DMS79 treated with DMSO at 0.1 percent for 48 hours (cell line): ENCODE data around the gene PTGFR.

ENCODE experiments used
- DNase-seq: peaks from one replicate; lab custom pipeline; 2025; lab: John Stamatoyannopoulos, UW

PTGFR gene

DNA sequence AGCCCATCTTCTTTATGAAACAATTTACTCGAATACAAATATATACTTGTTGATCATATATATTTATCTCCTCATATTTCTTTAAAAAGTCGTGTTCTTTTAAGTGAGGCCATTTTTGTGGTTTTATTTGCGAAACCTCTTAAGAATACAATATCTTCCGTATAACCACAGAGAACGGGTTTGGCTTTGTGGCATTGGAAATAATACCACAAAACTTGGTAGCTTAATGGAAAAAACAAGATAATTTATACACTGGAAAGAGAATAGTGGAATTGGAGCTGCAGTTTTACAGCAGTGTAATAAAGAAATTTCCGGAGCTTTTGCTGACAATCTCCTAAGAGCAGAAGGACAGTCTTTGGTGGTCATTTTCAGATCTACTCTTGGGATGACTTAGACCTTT is 29.4 kb downstream of the PTGFR start:
- no peak for DNase-seq

DNA sequence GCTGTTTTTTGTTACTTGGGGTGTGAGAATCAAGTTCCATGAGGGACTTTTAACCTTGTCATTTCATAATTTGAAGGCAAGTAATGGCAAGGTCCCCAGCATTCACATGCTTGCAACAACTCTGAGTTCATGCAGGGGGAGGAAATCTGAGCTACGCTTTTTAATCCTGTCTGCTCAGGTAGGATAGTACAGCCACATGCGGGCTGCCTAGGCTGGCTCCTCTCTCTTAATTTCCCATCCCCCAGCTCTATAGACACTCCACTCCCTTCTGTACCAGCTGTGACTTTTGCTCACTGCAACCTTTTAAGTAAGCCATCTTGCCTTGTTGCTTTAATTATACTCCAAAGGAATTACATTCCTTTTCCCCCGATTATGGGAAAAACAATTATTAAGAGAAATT is 30.1 kb downstream of the PTGFR start:
- no peak for DNase-seq

DNA sequence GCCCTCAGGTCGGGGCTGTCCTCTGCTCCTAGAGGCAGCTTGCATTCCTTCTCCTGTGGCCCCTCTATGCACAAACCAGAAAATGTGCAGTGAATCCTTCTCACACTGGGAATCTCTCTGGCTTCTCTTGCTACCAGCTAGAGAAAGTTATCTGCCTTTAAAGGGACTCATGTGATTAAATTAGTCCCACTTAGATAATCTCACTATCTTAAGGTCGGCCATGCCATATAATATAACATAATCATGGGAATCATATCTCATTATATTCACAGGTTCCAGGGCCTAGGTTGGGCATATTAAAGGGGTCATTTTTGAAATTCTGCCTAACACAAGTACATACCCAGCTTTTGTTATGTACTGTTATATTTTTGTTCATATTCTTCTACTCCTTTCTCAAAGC is 31.4 kb downstream of the PTGFR start:
- DNase-seq, result no peak

- DNase-seq, result no peak
Measured at GRCh38 chr1:78526496-78526895, 35.7 kb downstream of the PTGFR start.

DNA sequence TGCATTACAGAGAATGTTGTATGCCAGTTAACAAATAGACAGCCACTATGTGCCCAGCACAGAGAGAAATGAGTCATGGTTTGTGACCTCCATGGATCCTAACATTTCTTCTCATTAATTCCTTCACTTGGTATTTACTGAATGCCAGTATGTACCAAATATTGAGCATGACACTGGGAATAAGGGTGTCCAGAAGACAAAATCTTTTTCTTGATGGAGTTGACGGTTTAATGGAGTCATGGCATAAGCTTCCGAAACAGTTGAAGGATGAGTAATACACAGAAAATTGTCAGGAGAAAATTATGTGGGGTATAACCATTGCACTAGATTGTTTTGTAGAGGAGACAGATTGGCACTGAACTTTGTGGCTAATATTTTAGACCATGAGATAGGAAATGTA is 36.9 kb downstream of the PTGFR start:
- no peak for DNase-seq

GRCh38 chr1:78533527-78533926 is 42.8 kb downstream of the PTGFR start:
- DNase-seq, result no peak

DNA sequence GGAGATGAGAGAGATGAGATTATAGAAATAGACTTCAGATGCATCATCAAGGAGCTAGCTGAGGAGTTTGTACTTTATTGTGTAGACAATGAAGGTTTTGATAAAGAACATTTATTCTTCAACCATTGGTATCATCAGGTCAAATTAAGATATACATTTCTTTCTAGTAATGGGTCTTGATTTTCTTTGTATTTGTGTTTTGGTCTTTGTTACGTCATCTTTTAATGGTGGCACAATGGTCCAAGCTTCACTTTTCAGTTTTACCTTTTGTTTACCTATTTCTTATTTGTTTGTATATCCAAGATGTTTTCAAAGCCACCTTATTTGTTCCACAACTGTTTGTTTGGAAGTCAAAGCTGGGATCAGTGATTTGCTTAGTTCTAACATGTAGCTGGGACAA is 44.5 kb downstream of the PTGFR start:
- no peak for DNase-seq

DNA sequence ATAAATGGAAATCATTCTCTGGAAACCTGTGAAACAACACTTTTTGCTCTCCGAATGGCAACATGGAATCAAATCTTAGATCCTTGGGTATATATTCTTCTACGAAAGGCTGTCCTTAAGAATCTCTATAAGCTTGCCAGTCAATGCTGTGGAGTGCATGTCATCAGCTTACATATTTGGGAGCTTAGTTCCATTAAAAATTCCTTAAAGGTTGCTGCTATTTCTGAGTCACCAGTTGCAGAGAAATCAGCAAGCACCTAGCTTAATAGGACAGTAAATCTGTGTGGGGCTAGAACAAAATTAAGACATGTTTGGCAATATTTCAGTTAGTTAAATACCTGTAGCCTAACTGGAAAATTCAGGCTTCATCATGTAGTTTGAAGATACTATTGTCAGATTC is 45.7 kb downstream of the PTGFR start:
- no peak for DNase-seq

- DNase-seq, result no peak
Measured at GRCh38 chr1:78540048-78540447, 49.3 kb downstream of the PTGFR start.

DNA sequence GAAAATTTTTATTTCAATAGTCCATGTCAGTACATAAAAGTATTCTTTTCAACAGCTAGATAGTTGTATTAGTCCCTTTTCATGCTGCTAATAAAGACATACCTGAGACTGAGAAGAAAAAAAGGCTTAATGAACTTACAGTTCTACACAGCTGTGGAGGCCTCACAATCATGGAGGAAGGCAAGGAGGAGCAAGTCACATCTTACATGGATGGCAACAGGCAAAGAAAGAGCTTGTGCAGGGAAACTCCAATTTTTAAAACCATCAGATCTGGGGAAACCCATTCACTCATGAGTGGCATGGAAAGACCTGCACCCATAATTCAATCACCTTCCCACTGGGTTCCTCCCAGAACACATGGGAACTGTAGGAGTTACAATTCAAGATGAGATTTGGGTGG is 50.7 kb downstream of the PTGFR start:
- DNase-seq, result no peak

GRCh38 chr1:78543941-78544643 is 53.3 kb downstream of the PTGFR start:
- no peak for DNase-seq

DNA sequence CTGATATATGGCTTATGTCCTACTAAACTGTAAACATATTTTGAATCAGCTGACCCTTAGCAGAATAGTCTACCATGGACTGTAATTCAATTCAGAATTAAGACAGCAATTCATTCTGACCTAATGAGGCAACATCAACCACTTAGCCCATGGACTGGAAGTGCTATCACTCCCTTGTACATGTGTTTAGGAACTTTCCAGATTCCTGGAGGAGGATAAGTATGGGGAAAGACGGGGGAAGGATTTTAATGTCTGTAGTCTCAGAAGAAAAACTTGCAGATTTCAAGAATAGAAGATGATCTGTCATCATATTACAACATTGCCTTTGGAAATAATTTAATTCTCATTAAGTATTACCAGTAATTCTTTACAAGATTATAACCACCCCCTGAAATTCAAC is 56.3 kb downstream of the PTGFR start:
- no peak for DNase-seq

- no peak for DNase-seq
Measured at GRCh38 chr1:78549331-78549730, 58.6 kb downstream of the PTGFR start.

- no peak for DNase-seq
Measured at GRCh38 chr1:78549891-78550290, 59.1 kb downstream of the PTGFR start.

GRCh38 chr1:78553859-78554258 is 63.1 kb downstream of the PTGFR start:
- DNase-seq, result no peak

DNA sequence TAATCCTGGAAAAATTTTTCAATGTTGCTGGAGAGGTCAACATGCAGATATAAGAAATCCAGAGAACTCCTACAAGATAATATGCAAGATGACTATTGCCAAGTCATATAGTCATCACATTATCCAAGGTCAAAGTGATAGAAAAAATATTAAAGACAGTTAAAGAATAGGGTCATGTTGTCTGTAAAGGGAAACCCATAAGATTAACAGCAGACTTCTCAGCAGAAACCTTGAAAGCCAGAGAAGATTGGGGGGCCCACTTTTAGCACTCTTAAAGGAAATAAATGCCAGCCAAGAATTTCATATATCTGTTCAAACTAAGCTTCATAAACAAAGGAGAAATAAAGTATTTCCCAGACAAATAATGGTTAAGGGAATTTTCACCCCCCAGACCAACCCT is 64.1 kb downstream of the PTGFR start:
- no peak for DNase-seq

GRCh38 chr1:78559680-78560079 is 68.9 kb downstream of the PTGFR start:
- DNase-seq, result no peak

DNA sequence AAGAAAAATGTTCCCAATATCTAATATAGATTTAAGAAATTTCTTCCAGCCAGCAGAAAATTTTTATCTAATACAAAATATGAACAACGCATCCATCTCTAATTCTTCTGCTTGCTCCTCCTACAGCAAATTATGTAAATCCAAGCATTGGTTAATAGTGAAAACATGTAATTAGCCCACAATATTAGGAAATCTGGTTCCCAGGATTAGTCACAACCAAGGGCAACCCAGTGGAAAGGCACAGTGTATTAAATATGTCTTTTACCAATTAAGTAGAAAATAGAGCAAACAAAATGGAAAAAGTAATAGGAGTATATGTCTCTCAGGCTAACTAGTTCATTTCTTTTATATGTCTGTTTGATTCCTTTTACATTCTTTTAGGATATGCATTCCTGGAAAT is 70.0 kb downstream of the PTGFR start:
- no peak for DNase-seq

DNA sequence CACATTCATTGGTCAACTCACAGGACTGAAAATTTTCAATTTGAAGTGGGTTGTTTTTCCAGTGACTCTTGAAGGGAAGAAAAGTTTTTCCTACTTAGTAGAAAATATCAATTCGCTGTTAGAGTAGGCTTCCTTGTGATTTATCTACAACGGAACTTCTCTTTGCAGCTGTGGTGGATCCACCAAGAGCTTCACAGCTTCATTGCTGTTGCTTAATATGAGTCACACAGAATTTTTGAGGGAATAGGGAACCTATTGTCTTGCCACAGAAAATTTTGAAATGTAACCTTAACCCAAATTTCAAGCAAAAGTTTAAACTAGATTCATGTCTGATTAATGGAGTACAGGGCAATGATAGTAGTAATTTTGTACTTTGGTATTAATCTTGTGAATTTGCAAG is 71.1 kb downstream of the PTGFR start:
- DNase-seq, result no peak

- DNase-seq, result no peak
Measured at GRCh38 chr1:78565393-78565792, 74.6 kb downstream of the PTGFR start.

DNA sequence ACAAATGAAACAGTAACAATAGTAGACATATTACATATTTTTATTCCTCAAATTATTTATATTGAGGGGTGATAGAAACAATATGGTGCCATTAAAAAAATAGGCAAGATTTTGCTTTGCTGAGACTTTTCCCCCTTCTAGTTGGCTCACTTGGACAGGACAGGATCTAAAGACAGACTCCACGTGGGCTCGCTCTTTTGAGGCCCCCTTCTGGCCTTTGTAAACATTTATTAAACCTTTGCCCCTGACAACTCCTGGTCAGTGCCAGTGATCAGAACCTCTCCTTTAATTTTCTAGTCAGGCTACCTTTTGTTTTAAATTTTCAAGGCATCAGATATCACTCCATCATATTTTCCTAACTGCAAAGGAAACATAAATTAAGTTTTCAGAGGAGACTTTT is 79.8 kb downstream of the PTGFR start:
- DNase-seq, result no peak

GRCh38 chr1:78577257-78578100 is 86.7 kb downstream of the PTGFR start:
- DNase-seq, result no peak

DNA sequence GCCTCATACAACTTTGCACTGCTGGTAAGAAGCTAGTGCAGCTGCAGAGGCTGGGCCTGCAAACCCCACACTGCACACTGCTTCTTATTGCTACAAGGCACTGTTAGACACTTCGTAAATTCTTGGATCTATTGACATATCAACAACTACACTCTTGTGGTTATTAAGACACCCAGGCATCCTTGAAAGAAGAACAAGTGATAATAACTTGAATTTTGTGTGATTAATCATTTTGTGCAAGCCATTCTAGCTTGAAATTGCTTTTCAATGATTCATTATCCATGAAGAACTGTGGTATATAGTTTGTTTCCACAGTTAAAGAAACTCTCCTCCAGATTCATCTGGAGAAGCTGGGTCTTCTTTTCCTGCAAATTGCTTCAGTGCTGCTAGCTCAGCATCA is 95.8 kb downstream of the PTGFR start:
- DNase-seq, result no peak

- DNase-seq, result no peak
Measured at GRCh38 chr1:78587211-78587610, 96.4 kb downstream of the PTGFR start.
